ENCODE data around the gene TRPC4AP.
"Not testable (repeated sequence)": the region's sequence is repeated elsewhere in the genome, so short reads cannot be mapped to it uniquely, and the experiment has no call there.

The TRPC4AP gene, protein sequence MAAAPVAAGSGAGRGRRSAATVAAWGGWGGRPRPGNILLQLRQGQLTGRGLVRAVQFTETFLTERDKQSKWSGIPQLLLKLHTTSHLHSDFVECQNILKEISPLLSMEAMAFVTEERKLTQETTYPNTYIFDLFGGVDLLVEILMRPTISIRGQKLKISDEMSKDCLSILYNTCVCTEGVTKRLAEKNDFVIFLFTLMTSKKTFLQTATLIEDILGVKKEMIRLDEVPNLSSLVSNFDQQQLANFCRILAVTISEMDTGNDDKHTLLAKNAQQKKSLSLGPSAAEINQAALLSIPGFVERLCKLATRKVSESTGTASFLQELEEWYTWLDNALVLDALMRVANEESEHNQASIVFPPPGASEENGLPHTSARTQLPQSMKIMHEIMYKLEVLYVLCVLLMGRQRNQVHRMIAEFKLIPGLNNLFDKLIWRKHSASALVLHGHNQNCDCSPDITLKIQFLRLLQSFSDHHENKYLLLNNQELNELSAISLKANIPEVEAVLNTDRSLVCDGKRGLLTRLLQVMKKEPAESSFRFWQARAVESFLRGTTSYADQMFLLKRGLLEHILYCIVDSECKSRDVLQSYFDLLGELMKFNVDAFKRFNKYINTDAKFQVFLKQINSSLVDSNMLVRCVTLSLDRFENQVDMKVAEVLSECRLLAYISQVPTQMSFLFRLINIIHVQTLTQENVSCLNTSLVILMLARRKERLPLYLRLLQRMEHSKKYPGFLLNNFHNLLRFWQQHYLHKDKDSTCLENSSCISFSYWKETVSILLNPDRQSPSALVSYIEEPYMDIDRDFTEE

GRCh38 chr20:35092524-35093266 lies at the start of gene TRPC4AP:
Gene TRPC4AP, minus strand, starts transcription at chr20:35092807. Its CDS starts 26 bp downstream, at chr20:35092781.
- DNase-seq: peak; percentile 89

DNA sequence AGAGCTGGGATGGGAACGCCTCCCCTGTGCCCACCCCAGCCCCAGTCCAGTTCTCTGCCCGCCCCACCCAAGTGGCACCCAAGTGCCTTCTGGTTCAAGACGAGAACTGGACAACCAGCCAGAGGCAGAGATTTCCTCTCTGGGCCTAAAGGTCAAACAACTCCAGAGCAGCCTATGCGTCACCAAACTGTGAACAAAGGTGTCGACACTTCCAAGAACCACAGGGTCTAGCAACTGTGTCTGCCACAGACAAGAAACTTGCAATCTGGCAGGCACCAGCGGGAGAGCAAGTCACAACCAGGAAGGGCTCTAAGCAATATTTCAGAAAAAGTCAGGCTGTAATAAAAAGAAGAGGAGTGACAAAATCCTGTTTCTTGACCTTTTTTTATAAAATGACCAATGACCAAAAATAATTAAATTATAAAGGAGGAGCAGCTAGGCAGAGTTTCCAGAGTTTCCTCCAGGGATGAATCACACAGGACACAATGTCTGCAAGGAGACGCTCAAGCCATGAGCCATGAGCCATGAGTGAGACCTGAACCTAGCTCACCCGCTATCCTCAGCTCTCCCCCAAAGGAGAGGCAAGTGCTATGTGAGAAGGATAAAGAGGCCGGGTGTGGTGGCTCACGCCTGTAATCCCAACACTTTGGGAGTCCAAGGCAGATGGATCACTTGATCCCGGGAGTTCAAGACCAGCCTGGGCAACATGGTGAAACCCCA lies 43.4 kb upstream of the TRPC4AP start:
- no peak for DNase-seq

DNA sequence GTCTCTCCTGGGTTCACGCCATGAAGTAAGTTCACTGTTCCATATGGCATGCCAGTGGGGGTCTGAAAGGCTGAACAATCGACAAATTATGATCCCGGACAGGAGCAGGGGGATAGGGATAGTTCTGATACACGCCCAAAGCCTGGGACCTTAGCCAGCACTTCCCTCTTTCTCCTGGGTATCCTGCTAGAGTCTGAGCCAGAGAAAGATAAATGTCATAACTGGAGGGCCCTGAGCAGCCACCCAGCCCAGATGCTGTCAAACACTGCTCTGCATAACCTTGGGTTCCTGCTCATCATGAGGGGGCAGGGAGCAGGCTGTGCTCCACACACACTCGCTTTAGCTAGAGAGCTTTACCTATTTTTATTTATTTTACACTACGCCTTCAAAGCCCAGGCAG lies 42.3 kb upstream of the TRPC4AP start:
- no peak for DNase-seq

DNA sequence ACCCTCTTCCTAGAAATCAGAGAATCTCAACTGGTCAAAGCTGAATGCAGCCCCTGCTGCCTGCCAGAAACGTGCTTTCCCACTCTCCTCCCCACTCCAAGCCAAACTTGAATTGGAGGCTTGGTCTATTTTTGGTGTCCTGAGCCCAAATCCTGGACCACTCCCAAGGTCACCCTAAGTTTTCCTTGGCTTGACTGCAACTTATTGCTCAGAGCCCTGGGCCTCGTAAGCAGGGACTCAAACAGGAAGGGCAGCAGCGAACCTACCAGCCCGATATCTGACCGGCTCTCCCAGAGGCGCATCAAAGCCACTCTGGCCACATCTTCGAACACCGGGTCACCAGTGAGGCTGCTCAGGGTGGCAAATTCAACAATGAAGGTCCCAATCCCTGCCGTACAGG lies 41.9 kb upstream of the TRPC4AP start:
- DNase-seq: no peak

DNA sequence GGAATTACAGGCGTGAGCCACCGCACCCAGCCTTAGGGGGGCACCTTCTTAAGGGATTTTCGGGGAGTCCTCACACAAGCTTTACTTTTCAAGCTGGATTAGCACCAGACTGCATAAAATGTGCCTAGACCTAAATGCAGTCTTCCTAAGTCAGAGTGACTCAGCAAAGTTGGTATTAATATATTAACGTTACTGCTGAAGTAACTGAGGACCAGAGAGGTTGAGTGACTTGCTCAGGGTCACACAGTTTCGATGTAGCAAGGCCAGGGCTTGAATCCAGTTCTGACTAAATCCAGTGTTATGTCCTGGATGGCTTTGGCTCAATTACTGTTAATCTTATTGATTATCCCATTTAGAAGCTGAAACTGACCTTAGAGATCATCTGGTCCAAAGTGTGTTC lies 41.1 kb upstream of the TRPC4AP start:
- DNase-seq: no peak

DNA sequence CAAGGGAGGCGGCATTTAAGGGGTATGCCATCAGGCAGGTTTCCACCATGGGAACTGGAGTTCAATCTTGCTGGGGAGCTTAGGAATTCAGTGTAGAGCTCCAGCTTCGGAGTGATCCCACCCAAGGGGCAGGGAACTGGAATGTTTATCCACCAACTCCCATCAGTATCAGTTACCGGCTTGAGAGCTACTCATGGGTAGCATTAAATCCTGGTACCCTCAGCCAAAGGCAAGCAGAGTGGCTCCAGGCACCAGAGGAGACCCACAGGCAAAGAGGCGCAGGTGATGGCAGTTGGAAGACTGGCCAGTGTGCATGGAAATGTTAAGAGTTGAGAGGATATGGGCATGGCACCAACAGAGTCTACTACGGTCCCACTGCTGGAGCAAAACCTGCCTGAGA lies 40.4 kb upstream of the TRPC4AP start:
- no peak for DNase-seq

GRCh38 chr20:35131934-35132333 lies 39.3 kb upstream of the TRPC4AP start:
- DNase-seq: no peak

- no peak for DNase-seq
Observed at GRCh38 chr20:35129647-35130069, 37.1 kb upstream of the TRPC4AP start.

DNA sequence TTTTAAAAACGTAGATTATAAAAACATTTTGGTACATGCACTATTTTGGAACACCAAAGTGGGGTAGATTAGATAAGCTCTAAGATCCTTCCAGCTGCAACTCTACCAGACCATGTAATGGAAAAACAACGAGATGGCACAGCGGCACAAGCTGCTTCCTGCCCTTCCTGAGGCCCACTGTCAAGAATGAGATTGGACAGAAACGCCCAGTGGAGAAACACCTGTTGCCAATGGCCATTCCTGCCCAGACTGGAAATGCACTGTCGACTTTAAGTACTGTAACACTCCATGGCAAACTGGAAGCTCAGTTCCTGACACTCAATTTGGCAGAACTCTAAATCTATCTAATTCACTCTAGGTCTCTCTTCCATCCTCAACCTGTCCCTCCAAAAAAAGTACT lies 33.1 kb upstream of the TRPC4AP start:
- DNase-seq: no peak

DNA sequence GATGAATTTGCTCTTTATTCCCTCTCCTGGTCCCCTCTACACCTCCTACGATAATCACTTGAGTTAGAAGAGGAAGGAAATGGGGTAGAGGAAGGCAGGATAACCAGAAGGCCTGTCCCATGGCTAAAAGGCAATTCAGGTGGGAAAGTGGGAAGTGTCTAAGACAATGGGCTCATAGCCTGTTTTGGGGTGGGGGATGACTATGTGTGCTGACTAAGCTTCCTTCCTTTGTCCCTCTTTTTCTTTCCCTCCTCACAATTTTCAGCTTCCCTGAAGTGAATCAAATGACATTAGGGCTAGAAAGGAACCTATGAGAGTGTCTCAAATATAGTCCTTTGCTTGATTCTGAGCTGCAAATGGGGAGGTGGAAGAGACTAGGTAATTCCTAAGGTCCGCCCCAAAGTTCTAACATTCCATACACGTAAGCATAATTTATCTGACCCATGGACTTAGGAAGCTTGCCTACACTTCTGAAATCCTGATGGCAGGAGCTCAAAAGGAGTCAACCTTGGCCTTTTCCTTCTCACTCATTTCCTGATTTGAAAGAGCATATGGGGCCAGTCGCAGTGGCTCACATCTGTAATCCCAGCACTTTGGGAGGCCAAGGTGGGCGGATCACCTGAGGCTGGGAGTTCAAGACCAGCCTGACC lies 30.3 kb upstream of the TRPC4AP start:
- DNase-seq: no peak

DNA sequence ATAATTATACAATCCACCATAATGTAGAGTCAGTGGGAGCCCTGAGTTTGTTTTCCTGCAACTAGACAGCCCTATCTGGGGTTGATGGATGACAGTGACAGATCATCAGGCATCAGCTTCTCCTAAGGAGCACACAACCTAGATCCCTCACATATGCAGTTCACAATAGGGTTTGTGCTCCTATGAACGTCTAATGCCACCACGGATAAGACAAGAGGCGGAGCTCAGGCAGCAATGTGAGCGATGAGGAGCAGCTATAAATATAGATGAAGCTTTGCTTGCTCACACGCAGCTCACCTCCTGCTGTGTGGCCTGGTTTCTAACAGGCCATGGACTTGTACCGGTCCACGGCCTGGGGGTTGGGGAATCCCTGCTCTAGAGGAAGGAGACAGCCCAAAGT lies 28.6 kb upstream of the TRPC4AP start:
- DNase-seq: no peak

DNA sequence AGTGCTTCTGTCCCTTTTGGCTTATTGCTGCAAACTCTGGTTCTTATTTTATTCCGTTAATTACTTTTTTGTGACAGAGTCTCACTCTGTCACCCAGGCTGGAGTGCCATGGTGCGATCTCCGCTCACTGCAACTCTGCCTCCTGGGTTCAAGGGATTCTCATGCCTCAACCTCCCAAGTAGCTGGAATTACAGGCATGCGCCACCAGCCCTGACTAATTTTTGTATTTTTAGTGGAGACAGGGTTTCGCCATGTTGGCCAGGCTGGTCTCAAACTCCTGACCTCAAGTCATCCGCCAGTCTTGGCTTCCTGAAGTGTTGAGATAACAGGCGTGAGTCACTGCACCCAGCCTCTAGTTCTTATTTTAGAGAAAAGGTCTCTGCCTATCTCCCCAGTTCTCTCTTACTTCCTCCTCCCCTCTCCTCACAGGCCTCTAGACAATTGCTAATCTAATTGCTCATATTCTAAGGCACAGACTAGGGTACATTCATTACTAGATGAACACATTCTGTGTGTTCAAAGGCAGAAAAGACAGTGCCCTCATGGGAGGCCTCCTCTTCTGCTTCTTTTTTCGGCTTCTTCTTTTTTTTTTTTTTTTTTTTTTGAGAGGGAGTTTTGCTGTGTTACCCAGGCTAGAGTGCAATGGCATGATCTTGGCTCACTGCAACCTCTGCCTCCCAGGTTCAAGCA lies 27.6 kb upstream of the TRPC4AP start:
- DNase-seq: no peak

DNA sequence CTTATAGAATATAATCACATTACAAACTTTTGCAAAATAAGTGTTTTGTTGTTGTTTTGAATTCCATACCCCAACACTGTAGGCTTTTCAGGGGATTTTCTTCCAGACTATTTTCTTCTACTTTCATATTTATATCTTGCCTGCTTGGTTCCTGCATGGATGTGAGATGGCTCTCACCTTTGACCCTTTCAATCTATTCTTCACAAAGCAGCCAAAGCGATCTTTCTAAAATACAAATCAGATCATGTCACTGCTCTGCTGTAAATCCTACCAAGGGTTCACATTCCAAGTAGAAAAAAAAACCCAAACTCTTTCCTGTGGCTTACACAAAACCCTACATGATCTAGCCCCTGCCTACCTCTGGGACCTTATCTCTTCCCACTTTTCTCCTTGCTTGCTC lies 25.0 kb upstream of the TRPC4AP start:
- DNase-seq: no peak

DNA sequence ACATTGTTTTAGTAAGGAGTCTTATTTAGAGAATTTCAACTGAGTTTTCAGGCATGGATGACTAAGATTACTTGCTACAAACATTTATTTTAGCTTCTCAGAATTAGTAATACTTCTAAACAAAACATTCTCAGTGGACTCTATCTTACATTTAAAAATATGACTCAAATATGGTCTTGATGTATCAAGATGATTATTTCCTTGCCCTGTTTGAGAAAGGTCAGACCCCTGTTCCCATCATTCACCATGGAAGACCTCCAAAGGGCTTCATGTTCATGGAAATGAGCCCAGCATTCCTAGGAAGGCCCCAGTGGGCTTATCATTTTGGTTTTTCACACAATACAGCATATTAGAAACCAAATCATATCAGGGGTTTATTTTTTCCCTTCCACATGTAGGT lies 24.6 kb upstream of the TRPC4AP start:
- no peak for DNase-seq

DNA sequence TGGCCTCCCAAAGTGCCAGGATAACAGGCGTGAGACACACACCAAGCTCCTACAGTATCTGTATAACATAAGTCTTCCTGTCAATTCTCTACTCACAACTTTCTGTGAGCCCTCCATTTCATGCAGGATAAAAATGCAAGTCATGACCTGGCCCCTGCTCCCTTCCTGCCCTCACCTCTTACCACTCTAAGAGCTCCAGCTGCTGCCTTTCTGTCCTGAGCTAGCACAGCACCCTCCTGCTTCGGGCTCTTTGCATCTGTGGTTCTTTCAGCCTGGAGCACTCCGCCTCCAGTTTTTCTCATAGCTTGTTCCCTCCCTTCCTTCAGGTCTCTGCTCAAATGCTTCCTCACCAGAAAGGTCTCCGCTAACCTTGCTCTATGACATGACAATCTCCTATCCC lies 23.7 kb upstream of the TRPC4AP start:
- DNase-seq: no peak

- DNase-seq: no peak
Observed at GRCh38 chr20:35115606-35116005, 23.0 kb upstream of the TRPC4AP start.

- not testable (repeated sequence) for DNase-seq
Observed at GRCh38 chr20:35112276-35112675, 19.7 kb upstream of the TRPC4AP start.

GRCh38 chr20:35111141-35111888 lies 18.7 kb upstream of the TRPC4AP start:
- DNase-seq: no peak

GRCh38 chr20:35108921-35109320 lies 16.3 kb upstream of the TRPC4AP start:
- no peak for DNase-seq

DNA sequence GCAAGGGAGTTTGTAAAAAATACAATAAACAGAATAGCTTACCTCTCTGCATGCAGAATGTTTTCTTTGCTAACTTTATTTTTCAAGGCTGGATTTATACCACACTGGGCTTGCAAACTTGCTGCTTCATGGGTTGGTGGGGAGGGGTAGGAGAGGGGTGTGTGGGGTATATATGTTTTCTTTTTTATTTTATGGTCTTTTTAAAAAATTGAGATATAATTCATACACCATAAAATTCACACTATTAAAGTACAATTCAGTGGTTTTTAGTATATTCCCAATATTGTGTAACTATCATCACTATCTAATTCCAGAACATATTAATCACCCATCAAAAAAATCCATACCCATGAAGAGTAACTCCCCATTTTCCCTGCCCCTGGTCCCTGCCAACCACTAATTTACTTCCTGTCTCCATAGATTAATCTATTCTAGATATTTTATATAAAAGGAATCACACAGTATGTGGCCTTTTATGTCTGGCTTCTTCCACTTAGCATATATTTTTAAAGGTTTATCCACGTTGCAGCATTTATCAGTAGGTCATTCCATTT lies 14.3 kb upstream of the TRPC4AP start:
- no peak for DNase-seq

Measured in NCI-H2171 (cell line).